ENCODE measurements around the gene LATS2.

The LATS2 gene

GRCh38 chr13:21077076-21077787 is 15.8 kb upstream of the LATS2 start:
- no peak for DNase-seq (ENCODE audit: low read depth, low spot score)
- H3K4me3 ChIP-seq (ENCODE audit: low read length) = no peak overlapping the region

GRCh38 chr13:21076253-21076652 is 14.9 kb upstream of the LATS2 start:
- H3K4me3 ChIP-seq (ENCODE audit: low read length) = no peak overlapping the region
- no peak for DNase-seq (ENCODE audit: low read depth, low spot score)

GRCh38 chr13:21075379-21076249 is 14.2 kb upstream of the LATS2 start:
- H3K4me3 ChIP-seq (ENCODE audit: low read length) = no peak overlapping the region
- DNase-seq (ENCODE audit: low read depth, low spot score) = no peak

DNA sequence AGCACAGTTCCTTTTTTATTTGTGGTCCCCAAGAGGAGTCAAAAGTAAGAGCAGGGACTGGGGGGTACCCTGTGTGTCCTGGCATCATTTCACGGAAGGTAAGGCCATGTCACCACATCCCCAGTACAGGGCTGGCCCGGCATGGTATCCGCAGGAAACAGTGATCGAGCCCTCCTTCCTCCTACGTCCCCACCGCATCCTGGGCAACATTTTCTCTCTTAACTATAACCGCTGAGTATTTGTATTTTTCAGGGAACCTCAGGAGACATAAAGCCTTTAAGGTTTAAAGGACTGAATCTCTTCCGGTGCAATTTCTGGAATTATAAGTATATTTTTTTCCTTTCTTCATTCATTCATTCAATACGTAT is 13.6 kb upstream of the LATS2 start:
- no peak for DNase-seq (ENCODE audit: low read depth, low spot score)
- H3K4me3 ChIP-seq (ENCODE audit: low read length) = no peak overlapping the region

- no peak for DNase-seq (ENCODE audit: low read depth, low spot score)
- H3K4me3 ChIP-seq (ENCODE audit: low read length) = no peak overlapping the region
These were observed 13.2 kb upstream of the LATS2 start for GRCh38 chr13:21074546-21074945.

DNA sequence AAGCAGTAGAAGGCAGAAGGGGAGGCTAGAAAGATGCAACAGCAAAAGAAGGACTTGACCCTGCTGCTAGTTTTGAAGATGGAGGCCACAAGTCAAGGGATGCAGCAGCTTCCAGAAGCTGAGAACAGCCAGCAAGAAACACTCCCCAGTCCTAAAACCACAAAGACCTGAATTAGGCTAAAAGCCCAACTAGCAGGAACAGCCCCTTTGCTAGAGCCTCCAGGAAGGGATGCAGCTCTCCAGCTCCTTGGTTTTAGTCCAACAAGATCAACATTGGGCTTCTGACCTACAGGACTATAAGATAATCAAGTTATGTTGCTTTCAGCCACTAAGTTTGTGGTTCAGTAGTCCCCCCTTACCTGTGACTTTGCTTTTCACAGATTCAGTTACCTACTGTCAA is 10.5 kb upstream of the LATS2 start:
- H3K4me3 ChIP-seq (ENCODE audit: low read length) = no peak overlapping the region
- no peak for DNase-seq (ENCODE audit: low read depth, low spot score)

DNA sequence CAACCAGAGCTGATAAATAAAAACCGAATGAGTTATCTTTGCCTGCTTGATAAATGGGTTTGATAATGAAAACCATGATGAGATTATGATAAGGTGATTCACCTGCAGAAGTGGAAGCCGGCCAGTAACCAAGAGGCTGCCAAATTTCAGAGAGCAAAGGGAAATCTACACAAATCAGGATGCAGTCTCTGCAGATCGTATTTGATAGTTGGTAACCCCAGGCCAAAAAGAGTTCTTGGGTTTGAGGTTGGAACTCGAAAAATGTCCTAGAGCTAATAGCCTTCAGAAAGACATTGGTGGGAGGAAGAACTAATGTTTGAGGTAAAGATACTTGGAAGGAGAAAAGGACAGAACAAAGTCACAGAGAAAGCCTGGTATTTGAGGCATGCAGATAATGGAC is 9.6 kb upstream of the LATS2 start:
- H3K4me3 ChIP-seq (ENCODE audit: low read length) = no peak overlapping the region
- DNase-seq (ENCODE audit: low read depth, low spot score) = no peak

- no peak overlapping the region for H3K4me3 ChIP-seq (ENCODE audit: low read length)
- DNase-seq (ENCODE audit: low read depth, low spot score) = no peak
These were observed 8.2 kb upstream of the LATS2 start for GRCh38 chr13:21069561-21070004.

- H3K4me3 ChIP-seq (ENCODE audit: low read length) = no peak overlapping the region
- no peak for DNase-seq (ENCODE audit: low read depth, low spot score)
These were observed 6.5 kb upstream of the LATS2 start for GRCh38 chr13:21067848-21068247.

- DNase-seq (ENCODE audit: low read depth, low spot score) = no peak
- H3K4me3 ChIP-seq (ENCODE audit: low read length) = no peak overlapping the region
These were observed 5.6 kb upstream of the LATS2 start for GRCh38 chr13:21066946-21067345.

DNA sequence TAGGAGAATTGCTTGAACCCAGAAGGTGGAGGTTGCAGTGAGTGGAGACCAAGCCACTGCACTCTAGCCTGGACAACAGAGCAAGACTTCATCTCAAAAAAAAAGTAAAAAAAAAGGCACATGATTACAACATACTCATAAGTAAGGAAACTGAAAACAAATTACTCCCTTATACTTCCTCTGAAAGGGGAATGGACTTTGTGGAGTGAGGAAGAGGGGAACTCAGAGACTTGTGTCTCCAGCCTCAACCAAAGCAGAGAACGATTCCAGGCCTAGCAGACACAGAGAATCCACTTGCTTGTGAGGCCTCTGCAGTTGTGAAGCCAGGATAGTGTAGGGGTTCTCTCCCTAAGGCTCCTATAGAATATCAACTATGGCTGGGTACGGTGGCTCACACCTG is 4.3 kb upstream of the LATS2 start:
- DNase-seq (ENCODE audit: low read depth, low spot score) = no peak
- H3K4me3 ChIP-seq (ENCODE audit: low read length) = no peak overlapping the region

DNA sequence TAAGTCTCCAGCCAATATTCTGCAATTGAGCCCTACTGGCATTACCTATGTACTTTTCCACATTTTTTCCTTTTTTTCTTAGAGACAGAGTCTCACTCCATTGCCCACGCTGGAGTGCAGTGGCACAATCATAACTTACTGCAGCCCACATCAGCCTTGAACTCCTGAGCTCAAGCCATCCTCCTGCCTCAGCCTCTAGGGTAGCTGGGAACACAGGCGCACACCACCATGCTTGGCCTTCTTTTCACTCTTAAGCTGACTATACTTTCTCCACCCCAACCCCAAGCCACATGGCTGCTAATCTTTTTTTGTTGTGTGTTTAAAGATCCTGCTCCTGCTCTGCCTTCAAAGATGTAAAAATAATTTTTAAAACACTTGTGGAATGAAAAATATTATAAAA is 1.6 kb upstream of the LATS2 start:
- no peak for DNase-seq (ENCODE audit: low read depth, low spot score)
- no peak overlapping the region for H3K4me3 ChIP-seq (ENCODE audit: low read length)

DNA sequence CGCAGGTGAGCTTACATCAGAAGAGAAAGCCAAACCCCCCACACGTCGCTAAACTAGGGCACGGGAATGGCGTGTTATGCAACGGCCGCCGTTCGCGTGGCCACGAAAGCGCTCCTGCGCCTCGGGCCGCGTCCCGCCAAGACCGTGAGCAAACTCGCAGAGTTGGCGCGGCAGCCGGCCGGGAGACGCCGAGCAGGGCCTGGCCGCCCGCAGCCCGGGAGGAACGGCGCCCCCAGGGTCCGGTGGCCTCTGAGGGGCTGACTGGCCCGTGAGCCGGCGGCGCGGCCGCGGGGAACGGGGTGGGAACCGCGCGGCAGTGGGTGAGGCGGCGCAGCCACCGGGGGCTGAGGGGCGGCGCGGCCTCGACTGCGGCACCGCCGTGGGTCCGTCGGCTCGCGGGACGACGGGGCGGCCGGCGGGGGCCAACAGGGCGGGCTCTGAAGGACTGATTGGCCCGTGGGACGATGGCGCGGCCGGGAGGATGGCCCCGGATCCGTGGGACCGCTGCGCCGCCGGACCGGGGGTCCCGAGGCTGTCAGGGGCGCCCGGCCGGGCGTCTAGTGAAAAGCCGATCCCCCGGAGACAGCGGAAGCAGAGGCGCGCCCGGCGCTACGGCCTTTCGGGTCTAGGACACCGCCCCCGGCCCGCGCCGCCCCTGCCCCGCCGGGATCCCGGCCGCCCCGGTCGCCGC is 903 bp downstream of the LATS2 start:
- DNase-seq (ENCODE audit: low read depth, low spot score) = no peak
- H3K4me3 ChIP-seq (ENCODE audit: low read length) = peak overlapping the region; percentile 63

GRCh38 chr13:21059641-21060337 is 1.6 kb downstream of the LATS2 start:
- no peak for DNase-seq (ENCODE audit: low read depth, low spot score)

GRCh38 chr13:21058361-21058760 is 3.0 kb downstream of the LATS2 start:
- no peak overlapping the region for H3K4me3 ChIP-seq (ENCODE audit: low read length)
- DNase-seq (ENCODE audit: low read depth, low spot score) = no peak

More at GRCh38 chr13:21059641-21060337, 1.6 kb downstream of the LATS2 start:
- no peak overlapping the region for H3K4me3 ChIP-seq (ENCODE audit: low read length)

DNA sequence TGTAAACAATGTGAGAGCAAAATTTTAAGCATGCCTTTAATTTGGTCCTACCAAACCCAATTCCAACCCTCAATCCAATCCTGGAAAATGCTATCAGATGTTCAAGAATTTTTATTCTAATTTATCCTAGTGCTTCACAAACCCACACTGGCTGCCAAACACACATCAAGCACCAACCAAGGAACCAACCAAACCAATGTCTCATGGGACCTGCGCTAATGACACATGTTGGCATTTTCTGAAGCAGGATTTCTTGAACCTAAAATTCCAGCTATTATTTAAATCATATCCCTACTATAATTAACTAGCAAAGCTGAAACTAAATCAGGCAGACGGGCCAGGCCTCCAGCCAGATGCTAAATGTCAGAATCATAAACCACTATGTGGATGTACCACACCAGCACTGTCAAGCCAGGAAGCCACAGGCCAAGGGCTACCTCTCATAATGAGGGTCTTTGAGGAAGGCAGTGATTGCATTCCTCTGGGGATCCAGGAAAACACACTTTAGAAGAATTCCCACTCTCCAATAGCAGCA is 5.8 kb downstream of the LATS2 start:
- no peak overlapping the region for H3K4me3 ChIP-seq (ENCODE audit: low read length)
- DNase-seq (ENCODE audit: low read depth, low spot score) = no peak

- no peak for DNase-seq (ENCODE audit: low read depth, low spot score)
- no peak overlapping the region for H3K4me3 ChIP-seq (ENCODE audit: low read length)
These were observed 6.4 kb downstream of the LATS2 start for GRCh38 chr13:21055016-21055415.

DNA sequence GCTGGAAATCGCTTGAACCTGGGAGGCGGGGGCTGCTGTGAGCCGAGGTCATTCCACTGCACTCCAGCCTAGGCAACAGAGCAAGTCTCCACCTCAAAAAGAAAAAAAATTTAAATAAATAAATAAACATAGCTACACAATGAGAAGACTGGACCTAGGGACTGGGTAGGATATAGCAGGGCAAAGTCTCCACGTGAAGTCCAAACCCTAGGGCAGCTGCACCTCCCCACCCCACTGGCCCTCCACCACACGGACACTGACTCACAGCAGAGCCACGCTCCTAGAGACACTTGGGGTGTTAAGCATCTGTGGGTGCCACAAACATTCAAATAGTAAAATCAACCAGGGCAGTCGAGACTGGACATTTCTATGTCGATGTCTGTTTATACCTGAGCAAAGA is 7.1 kb downstream of the LATS2 start:
- H3K4me3 ChIP-seq (ENCODE audit: low read length) = no peak overlapping the region
- DNase-seq (ENCODE audit: low read depth, low spot score) = no peak

- DNase-seq (ENCODE audit: low read depth, low spot score) = peak; percentile 72
- H3K4me3 ChIP-seq (ENCODE audit: low read length) = no peak overlapping the region
These were observed 8.2 kb downstream of the LATS2 start for GRCh38 chr13:21053231-21053630.

Measured in Jurkat, Clone E6-1 (cell line).